Vagina (tissue), 2 donors: Measurements from ENCODE around the gene AP3D1. TPM values are rescaled to one million over a fixed set of nuclear protein-coding genes. Genes with fewer than 3 reads are reported as not detected.

Source experiments
- DNase-seq, 2 donors: peaks; one replicate each; pipeline ENCODE4 v3.0.0-alpha.2; 2017; ENCODE audit errors: extremely low spot score in 2 of 2
- H3K27ac ChIP-seq: fragments of 200-600 bp; sonication (generic); one replicate; pipeline ENCODE4 v1.5.1; 2019
- H3K27me3 ChIP-seq: fragments of 200-600 bp; sonication (generic); one replicate; pipeline ENCODE4 v1.5.1; 2019
- H3K36me3 ChIP-seq, 2 donors: fragments of 200-600 bp; sonication (generic); one replicate each; pipeline ENCODE4 v1.5.1; 2017 to 2019
- H3K4me1 ChIP-seq: fragments of 200-600 bp; sonication (generic); one replicate; pipeline ENCODE4 v1.5.1; 2019
- H3K4me3 ChIP-seq, 2 donors: fragments of 200-600 bp; sonication (generic); 1 replicate in 1 of 2; 2 replicates in 1 of 2; pipeline ENCODE4 v1.5.1; 2016 to 2019
- H3K9me3 ChIP-seq: fragments of 200-600 bp; sonication (generic); one replicate; pipeline ENCODE4 v1.5.1; 2019
- CTCF ChIP-seq, 3 experiments: fragments of 450-650 bp in 2 of 3; fragments of 200-600 bp in 1 of 3; sonication (generic) in 1 of 3; IDR thresholded peaks; one replicate each; pipeline ENCODE4 v1.5.1; 2017 to 2019; ENCODE audit warnings: antibody characterized with exemption in 3 of 3, mild to moderate bottlenecking in 2 of 3, moderate library complexity in 2 of 3
- POLR2A ChIP-seq, 2 donors: fragments of 450-650 bp; IDR thresholded peaks; one replicate each; pipeline ENCODE4 v1.6.1; 2017; ENCODE audit warnings: antibody characterized with exemption in 2 of 2, mild to moderate bottlenecking in 2 of 2, moderate library complexity in 2 of 2
- POLR2AphosphoS5 ChIP-seq, 2 donors: sonication (generic); formaldehyde crosslinking; IDR thresholded peaks; one replicate each; pipeline ENCODE4 v1.9.0; 2017; ENCODE audit warnings: antibody characterized with exemption in 2 of 2, mild to moderate bottlenecking in 2 of 2, low read depth in 1 of 2; ENCODE audit not compliant: insufficient read depth in 1 of 2
- intact Hi-C: fragments of 100-400 bp; cut with DNase I; formaldehyde crosslinking; loops from one replicate; pipeline ENCODE4 v1.15.1; 2023
- total RNA-seq: library from RNA; depleted of rRNA; stranded (reverse); fragments of >200 nt; gene quantifications from one replicate; pipeline ENCODE4 v1.2.3, GENCODE V29; 2016

The AP3D1 gene
- total RNA-seq, 1 donor from 2014 or later = 62.9 TPM

DNA sequence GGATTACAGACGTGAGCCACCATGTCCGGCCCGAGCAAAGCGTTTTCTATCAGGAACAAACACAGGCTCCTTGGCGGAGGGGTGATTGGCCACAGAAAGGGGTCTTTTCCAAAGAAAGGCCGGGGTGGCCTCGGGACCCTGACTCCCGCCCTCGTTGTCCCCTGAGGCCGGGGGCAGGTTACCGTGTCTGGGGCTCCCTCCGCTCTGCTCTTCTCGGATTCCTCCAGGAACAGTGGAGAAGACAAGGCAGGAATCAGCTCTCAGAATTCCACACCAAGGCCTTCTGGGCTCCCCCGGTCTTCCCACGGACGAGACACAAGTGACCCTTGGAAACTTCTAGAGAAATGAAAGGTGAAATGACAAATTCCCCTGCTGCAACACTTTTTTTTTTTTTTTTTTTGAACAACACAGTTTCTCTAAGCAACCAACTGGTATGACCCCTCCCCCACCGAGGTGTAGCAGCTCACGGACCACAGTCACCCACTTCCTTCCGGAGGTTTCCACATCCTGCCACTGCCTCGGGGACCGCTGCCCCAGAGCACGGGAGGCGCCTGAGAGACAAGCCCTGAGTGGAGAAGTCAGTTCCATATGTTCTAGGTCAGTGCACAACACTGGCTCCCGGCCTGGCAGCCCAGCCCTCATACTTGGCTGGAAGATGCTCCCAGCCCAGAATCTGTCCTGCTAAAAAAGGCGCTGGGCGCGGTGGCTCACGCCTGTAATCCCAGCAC lies 66.2 kb downstream of the AP3D1 start:
- Histone ChIP-seq H3K27ac (peak overlapping the region; percentile 48), H3K9me3 (no peaks in the 10 kb centered on the region), H3K4me1 (peaks cover 90% of the 10 kb centered on the region), H3K4me3 (peak overlapping the region in 1 of 2 donors; percentile 27), H3K27me3 (no peaks in the 10 kb centered on the region), H3K36me3 (peaks cover 0 to 11% of the 10 kb centered on the region in 2 donors)
- DNase-seq = no peak
- peak in 1 of 2 donors; percentile 58 for TF ChIP-seq POLR2AphosphoS5 (IDR thresholded peaks at IDR 0.05; ENCODE audit: insufficient read depth in 1 of 2, low read depth in 1 of 2)
- no peak for TF ChIP-seq CTCF (IDR thresholded peaks at IDR 0.05)
- intact Hi-C loops = no loop called here

DNA sequence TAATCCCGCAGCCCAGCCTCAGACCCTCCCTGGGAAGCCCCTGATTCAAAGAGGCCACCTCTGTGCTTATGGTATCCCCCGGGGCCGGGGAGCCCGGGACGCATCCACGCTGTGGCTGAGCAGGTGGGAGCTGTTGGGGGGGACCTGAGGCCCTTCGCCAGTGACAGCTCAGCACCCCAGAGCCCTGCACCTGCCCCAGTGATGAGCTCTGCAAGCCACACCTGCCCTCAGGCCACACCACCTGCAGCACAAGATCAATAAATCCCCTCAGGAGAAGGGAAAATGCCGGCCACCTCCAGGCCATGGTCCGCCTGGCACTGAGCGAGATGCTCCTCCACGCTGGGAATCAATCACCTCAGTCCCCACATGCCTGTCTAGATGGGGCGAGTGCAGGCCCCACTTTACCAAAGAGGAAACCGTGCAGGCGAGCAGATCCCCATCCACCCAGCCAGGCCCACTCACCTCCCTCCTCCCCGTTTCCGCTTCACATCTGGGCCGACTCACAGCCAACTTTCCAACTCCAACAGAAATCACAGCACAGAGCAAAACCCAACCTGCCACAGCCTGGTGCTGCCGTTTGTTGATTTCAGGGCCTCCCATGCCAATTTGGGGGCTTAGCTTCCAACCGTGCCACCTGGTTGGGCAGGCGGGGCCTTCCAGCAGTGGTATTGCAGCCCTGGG lies 68.1 kb downstream of the AP3D1 start:
- peaks cover 77% of the 10 kb centered on the region for H3K4me1 ChIP-seq
- no peaks in the 10 kb centered on the region for H3K9me3 ChIP-seq
- no peak for DNase-seq
- TF ChIP-seq CTCF (IDR thresholded peaks at IDR 0.05) (no peak), POLR2AphosphoS5 (IDR thresholded peaks at IDR 0.05; ENCODE audit: insufficient read depth in 1 of 2, low read depth in 1 of 2) (peak in 1 of 2 donors; percentile 12)
- H3K36me3 ChIP-seq = peaks cover 0 to 17% of the 10 kb centered on the region in 2 donors
- peak overlapping the region in 1 of 2 donors; percentile 25 for H3K4me3 ChIP-seq
- intact Hi-C loops = no loop called here
- no peaks in the 10 kb centered on the region for H3K27me3 ChIP-seq
- peak overlapping the region; percentile 71 for H3K27ac ChIP-seq

DNA sequence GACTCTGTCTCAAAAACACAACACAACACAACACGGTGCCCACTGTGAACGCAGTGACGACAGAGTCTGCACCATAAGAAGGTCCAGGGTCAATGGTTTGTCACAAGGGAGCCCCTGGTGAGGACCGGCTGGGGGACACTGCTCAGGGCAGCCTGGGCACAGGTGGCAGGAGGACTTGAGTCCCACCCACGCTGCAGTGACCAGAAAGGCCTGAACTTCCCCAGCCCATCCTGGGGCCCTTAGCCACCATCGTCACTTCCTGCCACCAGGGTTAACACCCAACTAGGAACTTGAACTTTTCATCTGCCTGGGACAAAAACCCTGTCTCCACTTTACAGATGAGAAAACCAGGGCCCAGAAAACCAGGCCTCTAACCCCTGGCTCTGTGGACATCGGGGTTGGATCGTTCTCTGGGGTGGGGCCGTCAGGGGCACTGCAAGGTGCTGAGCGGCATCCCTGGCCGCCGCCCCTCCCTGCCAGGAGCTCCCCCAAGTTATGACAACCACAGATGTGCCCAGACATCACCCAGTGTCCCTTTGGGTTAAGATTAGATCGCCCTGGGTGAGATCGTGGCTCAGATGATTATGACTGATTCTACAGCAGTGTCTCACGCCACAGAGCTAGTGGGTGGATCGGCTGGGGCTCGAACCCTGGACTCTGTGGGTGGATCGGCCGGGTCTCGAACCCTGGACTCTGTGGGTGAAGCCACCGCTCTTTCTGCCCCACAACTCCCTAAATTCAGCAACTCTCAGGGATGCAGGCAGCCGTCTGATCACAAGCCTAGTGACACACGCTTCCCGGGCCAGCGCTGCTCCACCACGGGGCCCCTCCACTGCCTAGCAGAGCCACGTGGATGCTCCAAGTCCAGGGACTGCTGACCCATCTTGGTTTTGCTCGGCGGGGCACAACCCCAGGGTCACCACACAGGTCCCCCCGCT lies 69.2 kb downstream of the AP3D1 start:
- Histone ChIP-seq H3K9me3 (no peaks in the 10 kb centered on the region), H3K27me3 (no peaks in the 10 kb centered on the region), H3K36me3 (peaks cover 0 to 29% of the 10 kb centered on the region in 2 donors), H3K27ac (peak overlapping the region; percentile 71), H3K4me1 (peaks cover 65% of the 10 kb centered on the region), H3K4me3 (peak overlapping the region in 1 of 2 donors; percentile 25)
- intact Hi-C loops = no loop called here
- no peak for TF ChIP-seq POLR2A (IDR thresholded peaks at IDR 0.05)
- no peak for TF ChIP-seq POLR2AphosphoS5 (IDR thresholded peaks at IDR 0.05; ENCODE audit: insufficient read depth in 1 of 2, low read depth in 1 of 2)
- TF ChIP-seq CTCF (IDR thresholded peaks at IDR 0.05) = no peak
- no peak for DNase-seq

GRCh38 chr19:2080336-2080988 lies 70.9 kb downstream of the AP3D1 start:
- Histone ChIP-seq H3K4me3 (no peak overlapping the region), H3K27ac (no peak overlapping the region), H3K4me1 (peaks cover 49% of the 10 kb centered on the region), H3K9me3 (no peaks in the 10 kb centered on the region), H3K27me3 (no peaks in the 10 kb centered on the region), H3K36me3 (peaks cover 0 to 45% of the 10 kb centered on the region in 2 donors)
- TF ChIP-seq CTCF (IDR thresholded peaks at IDR 0.05) = no peak
- no peak for TF ChIP-seq POLR2AphosphoS5 (IDR thresholded peaks at IDR 0.05; ENCODE audit: insufficient read depth in 1 of 2, low read depth in 1 of 2)
- TF ChIP-seq POLR2A (IDR thresholded peaks at IDR 0.05) = no peak
- intact Hi-C loops = no loop called here
- DNase-seq = no peak
